ENCODE results near the gene CYP46A1.

Gene CYP46A1

DNA sequence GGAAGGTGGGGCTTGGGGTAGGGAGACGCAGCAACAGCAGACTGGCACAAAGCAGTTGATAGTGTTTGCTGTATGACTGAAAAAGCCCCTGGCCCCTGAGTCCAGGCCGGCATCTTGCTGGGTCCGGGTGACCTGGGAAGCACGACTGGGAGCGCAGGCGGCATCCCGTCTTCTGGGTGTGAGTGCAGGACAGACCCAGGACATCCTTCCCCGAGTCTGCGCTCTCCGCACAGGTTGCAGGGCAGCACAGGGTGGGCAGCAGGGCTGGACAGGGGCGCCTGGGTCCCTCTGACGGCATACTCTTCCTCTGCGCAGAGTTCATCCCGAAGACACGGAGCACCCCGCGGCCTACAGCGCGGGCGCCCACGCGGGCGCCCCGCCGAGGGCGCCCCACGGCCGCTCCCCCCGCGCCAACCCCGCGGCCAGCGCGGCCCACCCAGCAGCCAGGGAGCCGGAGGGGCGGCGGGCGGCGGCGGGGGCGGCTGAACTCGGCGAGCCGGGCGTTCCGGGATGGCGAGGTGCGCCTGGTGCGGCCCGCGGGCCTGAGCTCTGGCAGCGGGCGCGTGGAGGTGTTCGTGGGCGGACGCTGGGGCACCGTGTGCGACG, 9.2 kb upstream of the CYP46A1 start:
- DNase-seq = no peak

DNA sequence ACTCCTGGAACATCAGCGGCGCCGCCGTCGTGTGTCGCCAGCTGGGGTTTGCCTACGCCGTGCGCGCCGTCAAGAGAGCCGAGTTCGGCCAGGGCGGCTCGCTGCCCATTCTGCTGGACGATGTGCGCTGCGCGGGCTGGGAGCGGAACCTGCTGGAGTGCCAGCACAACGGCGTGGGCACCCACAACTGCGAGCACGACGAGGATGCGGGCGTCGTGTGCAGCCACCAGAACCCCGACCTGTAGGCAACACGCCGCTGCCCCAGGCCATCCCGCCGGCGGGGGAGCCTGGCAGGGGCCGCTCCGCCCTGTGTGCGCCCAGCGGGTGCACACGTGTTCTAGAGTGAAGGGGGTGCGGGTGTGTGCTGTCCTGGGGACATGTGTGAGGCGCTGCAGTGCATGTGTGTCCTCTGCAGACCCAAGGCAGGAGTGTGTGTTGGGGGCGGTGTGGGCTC, 8.7 kb upstream of the CYP46A1 start:
- DNase-seq = no peak

DNA sequence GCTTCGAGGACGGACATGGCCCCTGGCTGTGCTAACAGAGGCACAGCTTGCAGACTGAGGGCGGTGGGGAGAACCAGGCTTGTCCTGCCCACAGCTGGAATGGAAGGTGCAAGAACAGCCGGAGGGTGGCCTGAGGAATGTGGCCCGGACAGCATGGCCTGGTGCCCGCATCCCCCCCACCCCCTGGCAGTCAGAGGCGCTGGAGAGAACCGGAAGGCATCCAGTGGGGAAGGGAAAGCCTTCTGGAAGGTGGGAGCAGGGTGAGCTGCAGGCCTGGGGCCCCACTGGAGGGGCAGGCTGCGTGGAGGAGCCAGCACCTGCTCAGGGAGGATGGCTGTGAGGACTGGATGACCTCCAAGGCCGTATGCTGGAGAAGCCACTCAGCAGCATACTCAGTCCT, 8.1 kb upstream of the CYP46A1 start:
- no peak for DNase-seq

DNA sequence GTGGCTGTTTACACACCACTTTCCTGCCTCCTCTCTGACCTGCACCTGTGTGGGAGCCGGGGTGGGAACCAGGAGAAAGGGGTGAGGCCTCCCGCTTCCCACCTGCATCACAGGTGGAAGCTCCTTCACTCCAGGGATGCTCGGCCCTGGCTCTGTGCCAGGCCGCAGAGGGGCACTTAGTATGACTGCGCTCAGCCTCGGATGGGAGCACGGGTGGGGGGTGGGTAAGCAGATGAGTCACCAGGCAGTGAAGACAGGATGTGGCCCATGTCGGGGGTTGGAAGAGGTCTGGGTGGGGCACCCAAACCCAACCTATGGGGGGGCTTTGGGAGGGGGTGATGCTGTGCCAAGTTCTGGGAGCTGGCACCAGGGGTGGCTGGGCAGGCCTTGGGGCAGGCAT, 7.4 kb upstream of the CYP46A1 start:
- DNase-seq = no peak

DNA sequence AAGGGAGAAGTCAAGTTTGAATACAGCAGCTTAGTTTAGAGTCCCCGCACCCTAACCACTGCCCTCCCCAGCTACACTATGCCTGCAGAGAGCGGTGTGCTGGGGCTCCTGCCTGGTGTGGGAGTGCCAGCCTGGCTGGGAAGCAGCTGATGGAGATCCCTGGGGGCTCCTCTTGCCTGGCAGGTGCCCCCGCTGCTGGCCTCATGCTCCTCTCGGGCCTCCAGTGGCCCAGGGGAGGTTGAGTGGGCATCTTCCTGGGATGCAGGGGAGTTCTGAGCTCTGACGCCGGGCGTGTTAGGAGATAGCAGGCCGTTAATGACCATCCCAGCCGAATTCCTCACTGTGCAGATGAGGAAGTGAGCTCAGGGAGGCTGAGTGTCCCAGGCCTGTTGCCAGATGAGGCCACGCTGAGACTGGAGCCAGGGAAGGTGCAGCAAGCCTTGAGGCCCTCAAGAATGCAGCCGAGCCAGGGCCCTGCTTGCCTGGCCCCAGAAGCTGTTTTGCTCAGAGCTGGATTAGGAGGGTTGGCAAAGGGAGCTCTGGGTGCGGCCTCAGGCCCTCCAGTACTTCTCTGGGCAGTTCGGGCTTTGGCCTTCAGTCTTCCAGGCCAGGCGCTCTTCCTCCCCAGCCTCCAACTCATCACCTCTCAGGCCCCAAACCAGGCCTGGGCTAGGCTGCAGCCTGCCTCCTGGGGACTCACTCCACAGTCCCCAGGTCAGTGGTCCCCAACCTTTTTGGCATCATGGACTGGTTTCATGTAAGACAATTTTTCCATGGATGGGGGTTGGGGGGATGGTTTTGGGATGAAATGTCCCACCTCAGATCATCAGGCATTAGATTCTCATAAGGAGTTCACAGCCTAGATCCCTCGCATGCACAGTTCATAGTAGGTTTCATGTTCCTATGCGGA, 6.6 kb upstream of the CYP46A1 start:
- no peak for DNase-seq

DNA sequence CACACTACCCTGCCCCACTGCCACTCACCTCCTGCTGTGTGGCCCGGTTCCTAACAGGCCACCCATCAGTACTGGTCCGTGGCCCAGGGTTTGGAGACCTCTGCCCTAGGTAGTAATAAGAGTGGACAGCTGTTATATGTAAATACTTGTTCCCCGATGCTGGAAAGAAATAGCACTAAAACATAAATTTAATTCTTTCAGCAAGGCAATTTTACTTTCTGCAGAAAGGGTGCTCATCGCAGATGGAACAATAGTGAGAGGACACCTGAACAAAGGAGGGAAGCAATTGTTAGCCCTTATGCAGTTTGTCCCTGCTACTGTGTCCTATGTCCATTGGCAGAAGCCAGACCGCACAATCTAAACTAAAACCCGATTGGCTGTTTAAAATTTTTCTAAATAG, 5.9 kb upstream of the CYP46A1 start:
- no peak for DNase-seq

DNA sequence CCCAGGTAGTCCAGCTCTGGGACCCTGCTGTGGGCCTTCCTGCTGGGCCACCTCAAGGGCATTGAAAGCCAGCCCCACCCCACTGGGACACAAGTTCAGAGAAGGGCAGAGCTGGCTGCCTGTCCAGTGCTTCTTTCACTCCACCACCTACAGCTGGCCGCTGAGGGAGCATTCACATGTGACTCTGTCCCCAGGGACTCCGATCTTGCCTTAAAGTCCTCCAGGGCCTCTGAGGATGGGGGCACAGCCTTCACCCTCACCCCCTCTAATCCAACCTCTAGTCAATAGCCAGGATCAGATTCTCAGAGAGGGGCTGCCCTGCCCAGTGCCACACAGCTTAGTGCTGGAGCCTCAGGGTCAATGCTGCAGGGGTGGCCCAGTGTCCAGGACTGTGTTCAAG, 5.0 kb upstream of the CYP46A1 start:
- no peak for DNase-seq

DNA sequence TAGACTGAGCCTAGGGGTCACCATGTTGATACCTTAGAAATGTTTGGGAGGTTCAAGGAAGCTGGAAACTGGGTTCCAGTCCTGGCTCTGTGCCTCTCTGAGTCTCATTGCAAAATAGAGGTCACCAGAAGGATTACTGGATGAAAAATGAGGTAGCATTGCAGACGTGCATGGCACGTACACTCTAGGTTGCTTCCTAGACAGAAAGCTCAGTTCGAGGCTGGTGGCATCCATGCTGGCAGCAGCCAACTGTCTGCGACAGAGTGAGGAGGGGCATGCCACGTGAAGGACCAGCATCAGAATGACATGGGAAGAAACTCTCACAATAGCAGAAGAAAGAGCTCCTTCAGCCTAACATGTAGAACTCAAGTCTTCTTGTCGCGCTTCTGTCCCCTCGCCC, 4.6 kb upstream of the CYP46A1 start:
- DNase-seq = no peak

DNA sequence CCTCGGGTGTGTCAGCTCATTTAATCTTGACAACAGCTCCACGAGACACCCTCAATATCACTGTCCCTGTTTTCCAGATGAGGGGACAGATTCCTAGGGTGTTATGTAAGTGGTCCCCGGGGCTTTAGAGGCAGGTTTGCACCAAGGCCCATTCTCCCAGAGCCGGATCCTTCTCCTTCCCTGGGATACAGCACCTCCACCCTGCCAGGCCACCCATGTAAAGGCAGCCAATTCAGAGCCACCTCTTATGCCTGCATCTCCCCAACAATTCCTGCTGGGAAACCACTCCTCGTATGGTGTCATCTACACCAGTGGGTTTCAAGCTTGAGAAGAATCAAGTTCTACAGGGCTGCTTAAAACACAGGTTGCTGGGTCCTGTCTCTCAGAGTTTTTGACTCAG, 4.1 kb upstream of the CYP46A1 start:
- DNase-seq = no peak

DNA sequence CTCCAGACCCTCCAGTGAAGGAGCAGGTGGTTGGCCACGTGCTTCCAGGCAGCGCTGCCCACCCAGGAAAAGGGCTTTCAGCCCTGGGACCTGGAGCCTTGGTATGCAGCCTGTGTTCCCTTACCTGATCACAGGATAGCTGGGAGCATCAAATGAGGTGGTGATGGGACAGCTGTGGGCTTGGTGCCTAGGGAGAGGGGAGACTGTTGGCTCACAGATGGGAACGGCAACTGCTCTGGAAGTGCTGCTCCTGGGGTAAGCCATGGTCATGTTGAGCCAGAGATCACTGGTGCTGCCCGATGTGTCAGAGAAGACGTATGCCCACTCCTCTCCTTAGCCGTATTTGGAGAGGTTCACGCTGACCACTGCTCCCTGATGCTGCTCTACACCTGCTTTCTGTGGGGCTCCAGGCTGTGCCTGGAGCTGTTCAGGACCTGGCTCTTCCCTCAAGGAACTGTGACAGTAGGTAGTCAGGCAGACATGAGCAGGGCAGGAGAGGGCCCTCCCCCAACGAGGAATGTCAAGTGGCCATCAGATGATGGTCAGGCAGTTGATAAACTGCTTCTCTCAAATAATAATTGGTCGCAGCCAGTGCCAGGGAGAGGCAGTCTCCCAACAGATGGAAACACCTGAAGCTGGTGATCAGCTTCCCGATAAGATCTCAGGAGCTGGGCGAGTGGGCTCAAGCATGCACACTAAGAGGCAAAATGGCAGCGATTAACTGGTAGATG, 2.8 kb upstream of the CYP46A1 start:
- no peak for DNase-seq

DNA sequence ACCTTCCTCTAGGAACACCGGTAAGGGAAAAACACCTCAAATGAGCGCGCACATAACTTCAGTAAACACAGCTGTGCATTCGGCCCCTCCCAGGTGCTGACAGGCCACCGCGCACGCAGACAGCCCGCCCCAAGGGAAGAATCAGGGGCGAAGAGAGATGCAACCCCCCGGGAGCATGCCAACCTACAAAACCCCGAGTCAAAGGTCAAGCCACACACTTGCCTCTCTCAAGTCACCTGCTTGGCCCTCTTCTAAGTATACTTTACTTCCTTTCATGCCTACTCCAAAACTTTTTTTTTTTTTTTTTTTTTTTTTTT, 2.3 kb upstream of the CYP46A1 start:
- DNase-seq = no peak

DNA sequence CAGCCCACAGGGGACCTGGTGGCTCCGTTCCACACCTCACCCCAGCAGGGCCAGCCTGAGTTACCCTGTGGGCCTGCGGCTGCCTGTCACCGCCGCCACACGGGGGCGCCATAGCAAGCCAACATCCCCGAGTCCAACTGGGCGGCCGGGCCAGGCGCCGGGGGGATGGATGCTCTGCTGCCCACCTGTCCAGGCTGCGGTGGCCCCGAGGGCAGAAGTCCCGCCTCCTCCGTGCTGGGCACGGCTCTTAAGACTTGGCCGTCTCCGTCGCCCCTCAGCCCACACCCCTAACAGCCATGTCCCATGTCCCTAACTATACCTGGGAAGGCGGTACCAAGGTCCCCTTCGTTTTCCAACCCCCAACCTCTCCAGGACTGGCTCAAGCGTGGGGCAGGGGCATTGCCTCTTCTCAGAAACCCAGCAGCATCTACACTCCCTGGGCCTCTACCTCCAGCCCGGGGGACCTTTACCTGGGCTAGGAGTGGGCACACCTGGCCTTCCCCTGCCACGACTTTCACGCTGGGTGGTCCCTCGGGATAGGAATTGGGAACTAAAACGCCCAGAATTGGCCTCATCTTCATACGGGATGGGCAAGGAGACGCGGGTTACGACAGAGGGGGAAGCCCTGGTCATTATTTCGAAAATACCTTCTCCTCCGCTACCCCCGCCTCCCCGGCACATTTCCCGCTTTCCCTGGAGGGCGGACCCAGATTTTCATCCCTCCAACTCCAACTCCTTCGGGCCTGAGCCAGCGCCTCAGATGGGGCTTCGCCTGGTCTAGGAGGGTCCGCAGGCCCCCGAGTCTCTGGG, 1.1 kb upstream of the CYP46A1 start:
- DNase-seq = peak; percentile 51 to 67

DNA sequence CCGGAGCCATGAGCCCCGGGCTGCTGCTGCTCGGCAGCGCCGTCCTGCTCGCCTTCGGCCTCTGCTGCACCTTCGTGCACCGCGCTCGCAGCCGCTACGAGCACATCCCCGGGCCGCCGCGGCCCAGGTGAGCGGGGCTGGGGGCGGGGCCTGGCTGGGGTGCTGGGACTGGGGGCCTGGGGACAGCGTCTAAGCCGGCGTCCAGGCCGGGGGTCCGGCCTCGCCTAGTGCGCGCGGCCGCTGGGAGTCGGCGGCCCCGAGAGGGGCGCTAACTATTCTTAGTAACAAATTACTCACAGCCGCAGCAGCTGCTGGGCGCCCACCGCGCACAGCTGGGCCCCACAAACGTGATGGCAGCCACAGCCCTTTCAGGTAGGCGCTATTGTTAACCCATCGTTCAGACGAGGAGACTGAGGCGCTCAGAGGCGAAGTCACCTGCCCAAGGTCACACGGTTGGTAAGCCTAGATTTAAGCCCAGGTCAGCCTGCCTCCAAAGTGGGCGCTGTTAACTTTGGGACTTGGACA, 374 bp downstream of the CYP46A1 start:
- no peak for DNase-seq

DNA sequence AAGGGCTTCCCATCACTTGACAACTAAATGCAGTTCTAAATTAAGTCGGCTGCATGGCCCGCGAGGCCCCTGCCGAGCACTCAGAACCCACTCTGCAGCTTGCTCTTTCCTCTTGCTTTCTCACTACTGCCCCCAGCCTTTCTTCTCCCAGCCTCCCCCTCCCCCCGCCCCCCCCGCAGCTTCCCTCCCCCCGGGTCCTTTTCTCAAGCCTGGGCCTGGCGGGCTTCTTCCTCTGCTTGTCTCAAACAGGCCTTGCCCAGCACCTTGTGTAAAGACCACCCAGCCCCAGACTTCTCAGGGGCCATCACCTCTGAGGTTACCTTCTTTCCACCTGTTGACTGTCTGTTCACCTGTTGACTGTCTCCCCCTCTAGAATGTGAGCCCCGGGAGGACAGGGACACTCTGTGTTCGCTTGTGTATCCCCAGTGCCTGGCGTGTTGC, 1.1 kb downstream of the CYP46A1 start:
- no peak for DNase-seq

DNA sequence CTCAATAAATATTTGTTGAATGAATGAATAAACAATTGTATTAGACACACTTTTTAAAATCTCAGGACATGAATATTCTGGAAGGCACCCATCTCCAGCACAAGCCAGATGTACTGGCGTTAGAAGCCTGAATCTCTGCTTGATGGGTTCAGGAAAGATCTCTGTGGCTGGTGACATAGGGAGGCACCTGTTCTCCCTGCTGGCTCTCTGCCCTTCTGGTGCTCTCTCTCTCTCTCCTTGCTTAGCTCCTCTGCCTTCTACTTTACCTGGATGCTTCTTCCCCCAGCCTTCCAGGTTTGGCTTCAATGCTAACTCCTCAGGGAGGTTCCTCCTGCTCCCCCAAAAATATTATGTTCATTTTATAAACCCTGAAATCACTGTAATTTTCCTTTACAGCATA, 1.5 kb downstream of the CYP46A1 start:
- DNase-seq = no peak

DNA sequence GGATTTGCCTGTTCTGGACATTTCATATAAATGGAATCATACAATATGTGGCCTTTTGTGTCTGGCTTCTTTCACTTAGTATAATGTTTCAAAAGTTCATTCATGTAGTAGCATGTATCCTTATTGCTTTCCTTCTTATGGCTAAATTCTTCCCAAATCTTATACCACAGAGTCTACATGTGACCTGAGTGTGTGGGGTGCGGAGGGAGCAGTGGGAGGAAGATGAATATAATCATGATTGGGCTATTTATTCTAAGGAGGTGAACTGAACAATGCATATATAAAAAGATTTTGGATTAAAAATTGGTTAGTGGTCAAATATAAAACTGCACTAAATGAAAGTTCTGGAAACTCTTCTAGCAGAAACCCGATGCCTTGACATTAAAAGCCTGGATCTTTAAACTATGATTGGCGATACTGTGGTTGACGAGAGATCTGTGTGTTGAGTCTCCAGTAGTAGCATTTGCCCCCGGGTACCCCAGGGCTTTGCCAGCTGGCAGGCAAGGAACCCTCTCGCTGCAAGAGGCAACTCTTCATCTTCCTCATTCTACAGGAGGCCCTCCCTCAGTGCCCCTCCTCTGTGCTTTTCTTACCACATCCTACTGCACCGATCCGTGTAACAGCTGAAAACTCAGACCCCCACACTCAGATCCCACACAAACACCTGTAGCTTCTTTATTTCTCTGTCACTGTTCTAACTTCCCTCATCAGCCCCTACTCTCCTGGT, 2.6 kb downstream of the CYP46A1 start:
- DNase-seq = no peak

DNA sequence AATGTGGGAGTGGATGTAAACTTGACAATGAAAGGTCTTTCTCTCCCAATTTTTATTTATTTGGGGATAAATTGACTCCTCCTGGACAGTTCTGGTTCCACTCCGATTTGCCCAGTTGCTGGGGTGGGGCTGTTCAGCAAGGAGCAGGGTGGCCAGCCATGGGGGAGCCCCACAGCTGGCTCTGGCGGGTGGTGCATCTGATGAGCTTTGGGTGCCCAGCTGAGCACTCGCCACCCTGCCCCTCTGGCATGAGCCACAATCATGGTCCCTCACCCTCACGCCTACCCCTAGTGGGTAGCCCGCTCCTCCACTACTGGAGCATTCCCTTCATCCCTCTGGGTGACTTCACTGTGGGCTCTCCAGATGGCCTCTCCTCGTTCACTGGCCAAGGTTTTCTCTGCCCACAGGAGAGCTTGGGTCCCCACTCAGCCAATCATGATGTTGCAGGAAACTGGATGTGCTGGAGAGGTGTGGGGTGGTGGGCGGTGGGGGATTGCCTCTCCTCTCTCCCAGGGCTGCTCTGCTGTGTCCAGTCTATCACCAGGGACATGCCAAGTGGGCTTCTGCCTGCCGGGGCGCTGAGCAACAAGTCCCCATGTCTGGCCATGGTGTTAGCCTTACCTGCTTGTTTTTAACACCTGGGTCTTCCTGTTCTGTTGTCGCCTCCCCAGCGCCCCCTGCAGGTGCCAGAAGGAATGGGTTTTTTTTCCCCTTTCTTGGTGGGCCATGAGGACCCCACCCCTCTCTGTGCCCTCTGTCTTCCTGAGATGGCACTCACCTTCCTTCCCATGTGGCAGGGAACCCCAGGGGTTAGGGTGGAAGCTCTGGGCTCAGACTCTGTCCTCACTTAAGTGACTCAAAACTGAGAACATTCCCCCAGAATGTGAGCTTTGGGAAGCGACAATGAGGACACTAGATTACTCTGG, 3.4 kb downstream of the CYP46A1 start:
- DNase-seq = no peak

DNA sequence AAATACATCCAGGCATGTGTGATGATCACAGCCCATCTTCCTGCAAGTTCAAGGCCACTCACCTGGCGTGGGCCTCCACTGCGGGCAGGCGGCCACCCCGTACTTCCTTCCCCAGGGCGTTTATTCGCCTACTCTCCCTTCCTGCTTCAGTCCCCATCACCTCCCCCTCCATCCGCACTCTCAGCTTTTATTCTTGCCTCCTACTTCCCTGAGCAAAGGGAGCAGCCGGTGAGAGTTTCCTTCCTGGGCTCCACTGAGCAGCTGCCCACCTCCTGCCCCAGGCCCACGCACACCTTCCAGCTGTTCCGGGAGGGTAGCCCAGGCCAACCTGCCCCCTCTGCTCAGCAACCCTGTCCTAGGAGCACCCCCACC, 4.1 kb downstream of the CYP46A1 start:
- DNase-seq = no peak

DNA sequence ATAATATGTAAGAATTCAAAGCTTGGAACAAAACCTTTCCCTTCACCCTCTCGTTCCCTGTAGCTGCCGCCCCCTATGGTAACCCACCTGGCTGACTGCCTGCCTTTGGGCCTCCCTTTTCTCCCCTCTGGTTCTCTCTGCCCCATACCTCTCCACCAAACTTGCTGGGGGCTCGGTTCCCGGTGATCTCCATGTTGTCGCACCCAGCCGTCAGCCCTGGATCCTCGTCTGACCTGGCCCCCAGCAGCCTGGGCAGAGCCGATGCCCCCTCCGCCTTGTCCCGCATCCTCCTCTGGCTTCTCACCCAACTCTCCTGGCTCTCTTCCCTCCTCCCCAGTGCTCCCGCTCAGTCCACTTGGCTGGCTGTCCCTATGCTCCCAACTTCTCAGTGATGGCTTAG, 4.5 kb downstream of the CYP46A1 start:
- DNase-seq = no peak

All from inflammatory macrophage (primary cell).